ENCODE results near the gene PHACTR4. TPM values are rescaled to one million over a fixed set of nuclear protein-coding genes. Genes with fewer than 3 reads are reported as not detected.
A peak's percentile ranks its signal among the peaks of the same experiment; 100 is the strongest.

PHACTR4 gene
- total RNA-seq, 6 experiments from 2014 or later, result 16.1 to 25.8 (median 23.3) TPM

- peaks cover 0 to 16% (median 5%) of the 10 kb centered on the region in 4 donors for H3K4me1 ChIP-seq
- H3K27ac ChIP-seq, result peak overlapping the region in 1 of 3 donors; percentile 44
- DNase-seq (no peak), ATAC-seq (peak; percentile 32 to 94 (median 62))
- intact Hi-C loops (cut with DNase I), result no loop called here
- no peaks in the 10 kb centered on the region for H3K36me3 ChIP-seq
- 27% methylated on average over 3 of the region's 3 CpGs for WGBS (ENCODE audit: insufficient coverage, low coverage, low lambda C conversion rate, missing lambda C conversion rate)
- H3K27me3 ChIP-seq, result no peaks in the 10 kb centered on the region
- no peaks in the 10 kb centered on the region for H3K9me3 ChIP-seq
- TF ChIP-seq CTCF (IDR thresholded peaks at IDR 0.05) (no peak), POLR2A (IDR thresholded peaks at IDR 0.05) (no peak)
- no peak overlapping the region for H3K4me3 ChIP-seq
These were observed 47.9 kb downstream of the PHACTR4 start for GRCh38 chr1:28417441-28417922.

- Histone ChIP-seq H3K27me3 (no peaks in the 10 kb centered on the region), H3K27ac (peak overlapping the region in 1 of 3 donors; percentile 44), H3K36me3 (no peaks in the 10 kb centered on the region), H3K9me3 (no peaks in the 10 kb centered on the region), H3K4me3 (no peak overlapping the region), H3K4me1 (peaks cover 0 to 14% (median 2%) of the 10 kb centered on the region in 4 donors)
- DNase-seq, result no peak
- 73% methylated on average over 4 of the region's 4 CpGs for WGBS (ENCODE audit: insufficient coverage, low coverage, low lambda C conversion rate, missing lambda C conversion rate)
- no peak for ATAC-seq
- intact Hi-C loops (cut with DNase I), result no loop called here
- TF ChIP-seq POLR2A (IDR thresholded peaks at IDR 0.05) (no peak), CTCF (IDR thresholded peaks at IDR 0.05) (no peak)
These were observed 48.5 kb downstream of the PHACTR4 start for GRCh38 chr1:28417926-28418637.

GRCh38 chr1:28421744-28422143 is 52.2 kb downstream of the PHACTR4 start:
- Histone ChIP-seq H3K4me1 (peaks cover 0 to 5% (median 0%) of the 10 kb centered on the region in 4 donors), H3K4me3 (no peak overlapping the region), H3K27me3 (no peaks in the 10 kb centered on the region), H3K9me3 (no peaks in the 10 kb centered on the region), H3K36me3 (no peaks in the 10 kb centered on the region), H3K27ac (no peak overlapping the region)
- no peak for TF ChIP-seq POLR2A (IDR thresholded peaks at IDR 0.05)
- TF ChIP-seq CTCF (IDR thresholded peaks at IDR 0.05), result no peak
- no peak for ATAC-seq
- intact Hi-C loops (cut with DNase I), result no loop called here
- WGBS (ENCODE audit: insufficient coverage, low coverage, low lambda C conversion rate, missing lambda C conversion rate), result 100% methylated on average over 1 of the region's 1 CpG
- DNase-seq, result no peak

GRCh38 chr1:28426831-28427230 is 57.3 kb downstream of the PHACTR4 start:
- ATAC-seq (no peak), DNase-seq (no peak)
- Histone ChIP-seq H3K27me3 (no peaks in the 10 kb centered on the region), H3K27ac (no peak overlapping the region), H3K9me3 (no peaks in the 10 kb centered on the region), H3K4me1 (no peaks in the 10 kb centered on the region), H3K36me3 (no peaks in the 10 kb centered on the region), H3K4me3 (no peak overlapping the region)
- no peak for TF ChIP-seq POLR2A (IDR thresholded peaks at IDR 0.05)
- no peak for TF ChIP-seq CTCF (IDR thresholded peaks at IDR 0.05)
- 100% methylated on average over 1 of the region's 1 CpG for WGBS (ENCODE audit: insufficient coverage, low coverage, low lambda C conversion rate, missing lambda C conversion rate)
- intact Hi-C loops (cut with DNase I), result no loop called here
